ENCODE data around the gene OR4D2.

The OR4D2 gene

DNA sequence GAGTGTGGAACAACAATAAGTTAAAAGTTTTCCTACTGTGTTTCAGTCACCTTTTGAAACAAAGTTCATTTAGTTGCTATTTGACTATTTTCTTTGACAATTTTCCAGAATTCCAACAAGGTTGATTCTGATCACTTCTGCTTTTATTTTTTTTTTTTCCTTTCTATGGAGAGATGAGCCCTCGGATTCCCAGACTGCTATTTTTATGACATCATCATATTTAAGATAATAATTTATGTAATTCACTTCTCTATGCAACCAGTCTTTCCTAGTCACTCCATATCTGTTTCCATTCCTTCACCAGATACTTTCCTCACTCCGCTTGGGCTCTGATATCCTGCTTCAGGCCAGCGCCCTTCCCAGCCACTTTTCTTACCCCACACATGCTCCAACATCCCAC, 8.1 kb downstream of the OR4D2 start:
- DNase-seq, result no peak

DNA sequence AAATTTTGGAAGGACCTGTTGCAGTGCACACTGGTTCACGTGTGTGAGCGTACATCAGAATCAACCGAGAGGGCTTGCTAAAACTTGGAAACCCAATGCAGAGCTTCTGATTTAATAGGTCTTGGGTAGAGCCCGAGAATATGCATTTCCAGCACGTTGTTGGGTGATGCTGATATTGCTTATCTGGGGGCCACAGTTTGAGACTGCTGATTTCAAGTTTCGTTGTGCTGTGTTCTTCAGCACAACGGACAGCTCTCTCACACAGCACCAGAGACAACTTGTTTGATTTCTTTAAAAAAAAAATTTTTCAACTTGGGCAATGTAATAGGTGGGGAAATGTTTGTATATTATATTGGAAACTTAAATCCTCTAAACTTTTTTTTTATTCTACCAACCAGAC, 9.4 kb downstream of the OR4D2 start:
- DNase-seq, result no peak

DNA sequence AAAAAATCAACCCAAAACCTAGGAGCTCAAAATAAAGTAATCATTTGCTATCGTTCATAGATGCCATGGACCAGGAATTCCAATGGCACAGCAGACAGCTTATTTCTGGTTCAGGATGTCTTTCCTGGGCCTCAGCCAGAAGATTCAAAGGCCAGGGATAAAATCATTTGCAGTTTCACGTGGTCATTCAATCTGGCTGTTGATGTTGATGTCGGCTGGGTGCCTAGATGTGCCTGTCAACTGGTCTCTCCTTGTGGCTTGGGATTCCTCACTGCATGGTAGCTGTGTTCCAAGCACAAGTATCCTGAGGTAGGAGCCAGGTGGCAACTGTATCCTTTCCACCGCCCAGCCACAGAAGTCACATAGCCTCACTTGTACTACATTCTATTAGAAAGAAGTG, 15.0 kb downstream of the OR4D2 start:
- no peak for DNase-seq

DNA sequence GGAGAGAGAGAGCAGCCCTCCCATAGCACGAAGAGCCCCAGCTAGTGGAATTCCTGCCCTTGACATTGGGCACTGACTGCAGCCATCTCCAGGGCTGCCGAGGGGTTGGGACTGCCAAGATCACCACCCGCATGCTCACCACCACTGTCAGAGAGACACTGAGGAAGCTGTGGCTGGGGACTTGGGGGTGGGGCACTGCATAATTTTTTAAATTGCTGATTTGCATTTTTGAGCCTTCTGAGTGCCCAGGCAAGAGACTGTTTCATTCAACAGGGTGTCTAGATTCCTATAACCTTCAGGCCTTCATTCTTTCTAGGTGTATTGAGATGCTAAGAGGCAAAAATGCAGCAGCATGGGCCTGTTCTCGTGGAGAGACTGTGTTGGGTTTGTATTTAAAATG, 16.7 kb downstream of the OR4D2 start:
- DNase-seq, result no peak

DNA sequence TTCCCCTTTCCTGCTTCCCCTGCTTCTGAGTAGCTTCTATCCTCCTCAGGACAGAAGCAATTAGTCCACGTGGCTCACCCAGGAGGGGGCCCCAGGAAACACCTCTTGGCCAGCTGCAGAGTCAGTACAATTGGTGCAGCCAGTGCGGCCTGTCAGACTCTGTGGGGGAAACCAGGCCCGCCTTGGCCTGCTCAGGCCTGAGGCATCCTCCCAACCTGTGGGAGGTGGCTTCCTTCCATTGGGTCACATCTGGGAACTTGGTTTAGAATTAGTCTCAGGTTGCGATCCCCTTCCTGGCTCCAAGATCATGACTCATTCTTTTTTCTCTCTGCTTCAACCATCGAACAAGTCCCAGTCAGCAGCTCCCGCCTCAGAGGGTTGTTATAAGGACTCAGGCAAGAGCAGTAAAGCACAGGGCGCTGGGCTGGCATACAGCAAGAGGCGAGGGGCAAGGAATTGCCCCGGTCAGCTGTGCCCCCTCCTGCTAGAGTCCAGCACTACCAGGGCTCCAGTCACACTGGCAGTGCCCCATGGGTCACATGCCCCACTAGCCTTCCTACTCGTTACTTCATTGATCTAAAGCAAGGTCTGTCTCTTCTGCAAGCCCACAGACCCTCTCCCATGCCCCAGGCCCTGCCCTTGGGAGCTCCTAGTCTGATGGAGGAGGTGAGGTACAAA, 17.7 kb downstream of the OR4D2 start:
- peak; percentile 44 for DNase-seq

DNA sequence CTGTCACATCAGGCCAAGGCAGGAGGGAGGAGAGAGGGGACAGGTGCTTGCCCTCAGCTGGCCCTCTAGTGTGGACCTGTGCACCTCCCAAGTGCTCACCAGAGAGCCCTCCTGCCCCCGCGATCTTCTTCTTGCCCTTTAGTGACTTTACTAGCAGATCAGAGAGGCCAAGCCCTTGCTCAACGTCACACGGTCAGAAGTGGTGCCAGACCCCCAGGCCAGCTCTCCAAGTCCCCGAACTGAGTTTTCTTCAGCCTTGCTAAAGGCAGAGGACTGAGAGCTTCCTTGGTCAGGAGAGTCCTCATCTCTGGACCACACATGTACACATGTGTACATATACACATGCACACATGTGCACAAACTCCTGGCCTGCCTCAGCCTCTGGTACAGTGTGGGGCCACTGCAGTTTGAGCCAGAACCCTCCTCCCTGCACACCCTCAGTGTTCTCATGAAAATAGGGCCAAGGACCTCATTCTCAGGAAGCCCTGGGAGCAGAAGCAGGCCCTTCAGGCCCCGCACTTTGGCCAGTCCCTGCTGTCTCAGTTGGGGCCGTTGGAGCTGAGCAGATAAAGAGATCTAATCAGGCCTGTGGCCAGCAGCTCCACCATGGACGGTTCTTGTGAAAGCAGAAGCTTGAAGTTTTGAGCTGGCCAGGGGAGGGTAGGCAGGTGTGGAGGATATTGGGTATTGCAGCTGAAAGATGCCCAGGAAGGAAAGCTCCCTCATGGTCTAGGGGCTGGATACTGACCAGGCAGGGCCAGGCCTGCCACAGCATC, 18.4 kb downstream of the OR4D2 start:
- DNase-seq, result no peak

DNA sequence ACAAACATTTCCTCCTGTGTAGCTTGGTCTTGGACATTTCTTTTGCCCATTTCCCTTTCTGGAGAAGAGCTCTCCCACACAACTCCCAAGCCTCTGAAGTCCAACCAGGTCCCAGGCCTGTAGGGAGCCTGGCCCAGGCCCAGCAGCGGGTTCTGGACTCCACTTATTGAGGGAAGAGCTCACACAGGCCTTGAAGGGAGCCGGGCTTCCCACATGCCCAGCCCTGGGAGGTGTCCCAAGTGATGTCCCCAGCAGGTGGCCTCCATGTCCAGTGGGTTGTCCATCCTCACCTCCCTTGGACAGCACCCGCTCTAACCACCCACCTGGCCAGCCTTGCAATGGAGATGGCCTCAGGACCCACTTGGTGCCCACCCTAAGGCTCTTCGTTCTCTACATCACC, 19.8 kb downstream of the OR4D2 start:
- no peak for DNase-seq

DNA sequence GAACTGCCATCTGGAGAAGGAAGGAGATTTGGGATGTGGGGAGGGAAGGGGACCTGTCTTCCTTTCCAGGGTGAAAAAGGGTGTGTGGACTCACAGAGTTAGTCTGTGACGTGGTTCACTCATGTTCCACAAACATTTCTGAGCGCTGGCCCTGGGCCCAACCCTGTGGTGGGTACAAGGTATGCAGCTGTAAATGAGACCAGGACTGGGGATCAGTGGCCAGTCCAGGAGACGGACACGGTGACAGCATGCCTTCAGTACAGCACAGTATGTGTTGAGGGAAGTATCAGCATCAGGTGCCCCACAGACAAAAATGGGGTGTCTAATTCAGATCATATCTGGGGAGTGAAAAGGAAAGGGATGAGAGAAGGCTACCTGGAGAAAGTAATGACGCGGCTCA, 20.3 kb downstream of the OR4D2 start:
- DNase-seq, result no peak

DNA sequence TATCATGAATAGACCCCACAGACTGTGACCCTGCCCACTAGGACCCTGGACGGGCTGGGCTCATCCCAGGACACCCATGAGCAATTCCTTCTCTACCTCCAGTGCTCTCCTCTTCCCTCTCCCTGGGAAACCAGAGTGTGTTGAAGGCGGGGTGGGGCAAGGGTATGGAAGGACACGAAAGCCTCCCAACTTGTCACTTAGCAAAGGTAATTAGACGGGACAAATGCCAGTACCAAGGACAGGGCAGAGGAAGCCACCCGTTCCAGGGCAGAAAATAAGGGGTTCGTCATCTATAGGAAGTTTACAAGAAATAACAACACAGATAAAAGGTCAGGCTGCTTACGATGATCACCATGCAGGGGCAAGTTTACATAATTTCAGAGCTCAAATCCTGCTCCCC, 20.9 kb downstream of the OR4D2 start:
- no peak for DNase-seq

DNA sequence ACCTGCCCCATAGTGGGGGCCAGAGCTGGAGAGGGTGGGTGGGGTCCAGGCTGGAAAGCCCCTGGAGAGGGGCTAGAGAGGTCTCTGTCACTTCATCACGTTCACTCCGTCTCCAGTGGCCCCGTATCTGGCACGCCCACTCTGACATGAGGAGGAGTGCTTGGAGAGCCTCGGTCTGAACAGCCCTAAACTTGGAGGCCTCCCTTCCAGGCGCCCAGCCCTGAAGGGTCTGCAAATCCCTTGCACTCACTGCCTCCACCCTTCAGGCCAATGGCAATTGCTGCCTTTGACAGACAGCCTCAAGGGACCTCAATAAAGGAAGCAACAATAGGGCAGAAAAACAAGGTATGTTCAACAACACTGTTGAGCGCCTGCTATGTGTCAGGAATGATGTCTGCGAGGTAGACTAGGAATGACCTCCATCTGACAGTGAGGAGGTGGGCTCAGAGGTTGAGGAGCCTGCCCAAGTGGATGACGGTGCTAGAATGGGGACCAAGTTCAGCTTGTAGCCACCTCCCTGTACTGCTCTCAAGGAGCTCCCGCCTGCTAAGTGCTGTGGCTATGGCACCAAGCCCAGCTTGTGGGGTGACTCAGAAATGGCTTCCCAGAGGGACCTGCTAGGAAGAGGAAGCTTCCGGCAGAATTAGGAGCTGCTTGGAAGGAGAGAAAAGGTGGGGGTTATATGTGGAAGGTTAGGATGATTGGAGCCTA, 22.8 kb downstream of the OR4D2 start:
- peak; percentile 80 for DNase-seq

DNA sequence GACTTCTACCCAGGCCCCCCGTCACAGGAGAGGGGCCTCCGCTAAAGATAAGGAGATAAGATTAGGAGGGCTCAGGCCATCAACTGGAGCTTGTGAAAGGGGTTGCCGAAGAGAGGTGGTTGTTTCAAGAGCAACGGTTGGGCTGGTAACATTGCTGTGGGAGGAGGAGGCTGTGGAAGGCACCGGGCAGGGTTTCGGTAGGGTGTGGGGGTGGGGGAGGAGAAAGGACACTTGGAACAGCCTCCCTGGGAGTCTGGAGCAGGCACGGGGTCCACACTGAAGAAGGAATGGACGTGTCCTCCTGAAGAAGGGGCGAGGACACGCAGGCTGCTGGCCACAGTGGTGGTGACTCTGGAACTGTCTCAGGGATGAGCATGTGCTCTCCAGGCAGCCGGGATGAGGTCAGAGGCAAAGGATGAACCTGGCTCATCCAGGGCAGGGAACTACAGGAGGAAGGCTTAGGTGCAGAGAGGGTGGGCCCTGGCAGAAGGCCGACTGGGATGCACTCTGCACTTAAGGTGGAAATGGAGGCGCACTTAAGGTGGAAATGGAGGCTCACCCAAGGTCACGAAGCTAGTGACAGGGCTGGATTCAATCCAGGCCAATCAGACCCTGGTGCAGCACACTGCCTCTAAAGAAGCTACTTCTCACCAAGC, 24.6 kb downstream of the OR4D2 start:
- DNase-seq, result no peak

DNA sequence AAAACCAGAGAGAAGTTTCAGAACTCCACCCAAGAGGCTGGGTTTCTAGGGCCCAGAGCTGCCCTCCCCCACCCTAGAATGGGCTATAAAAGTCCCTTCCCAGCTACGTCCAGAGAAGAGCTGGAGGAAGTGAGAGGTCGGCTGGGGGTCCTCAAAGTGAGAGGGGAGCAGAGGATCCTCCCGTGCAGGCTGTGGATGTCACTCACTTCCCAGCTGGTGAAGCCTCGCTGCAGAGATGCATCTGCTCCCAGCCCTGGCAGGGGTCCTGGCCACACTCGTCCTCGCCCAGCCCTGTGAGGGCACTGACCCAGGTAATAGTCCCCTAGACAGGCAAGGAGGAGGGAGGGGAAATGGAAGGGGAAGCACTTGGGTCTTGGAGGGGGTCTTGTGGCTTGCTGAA, 25.8 kb downstream of the OR4D2 start, which contains the start of gene EPX:
Gene EPX, plus strand, starts transcription at position 115 of the 400 bp plus-strand sequence. Its CDS starts 121 bp downstream, at position 236.
- no peak for DNase-seq

DNA sequence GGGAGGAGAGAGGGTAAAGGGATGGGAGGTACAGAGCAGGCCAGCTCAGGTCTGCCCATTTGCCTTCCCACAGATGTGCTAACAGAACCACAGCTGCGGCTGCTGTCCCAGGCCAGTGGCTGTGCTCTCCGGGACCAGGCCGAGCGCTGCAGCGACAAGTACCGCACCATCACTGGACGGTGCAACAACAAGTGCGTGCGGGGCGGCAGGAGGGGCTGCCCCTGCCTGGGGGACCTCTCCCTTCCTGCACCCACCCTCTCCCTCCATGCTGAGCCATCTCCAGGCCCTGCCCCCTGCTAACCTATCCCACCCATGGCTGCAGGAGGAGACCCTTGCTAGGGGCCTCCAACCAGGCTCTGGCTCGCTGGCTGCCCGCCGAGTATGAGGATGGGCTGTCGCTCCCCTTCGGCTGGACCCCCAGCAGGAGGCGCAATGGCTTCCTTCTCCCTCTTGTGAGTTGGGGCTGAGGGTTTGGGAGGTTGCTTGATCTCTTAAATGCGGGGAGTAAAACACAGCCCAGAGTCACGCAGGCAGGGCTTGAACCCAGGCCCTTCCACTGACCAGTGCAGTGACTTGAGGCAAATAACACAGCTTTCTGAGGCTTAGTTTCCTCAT, 27.0 kb downstream of the OR4D2 start:
- DNase-seq, result no peak

DNA sequence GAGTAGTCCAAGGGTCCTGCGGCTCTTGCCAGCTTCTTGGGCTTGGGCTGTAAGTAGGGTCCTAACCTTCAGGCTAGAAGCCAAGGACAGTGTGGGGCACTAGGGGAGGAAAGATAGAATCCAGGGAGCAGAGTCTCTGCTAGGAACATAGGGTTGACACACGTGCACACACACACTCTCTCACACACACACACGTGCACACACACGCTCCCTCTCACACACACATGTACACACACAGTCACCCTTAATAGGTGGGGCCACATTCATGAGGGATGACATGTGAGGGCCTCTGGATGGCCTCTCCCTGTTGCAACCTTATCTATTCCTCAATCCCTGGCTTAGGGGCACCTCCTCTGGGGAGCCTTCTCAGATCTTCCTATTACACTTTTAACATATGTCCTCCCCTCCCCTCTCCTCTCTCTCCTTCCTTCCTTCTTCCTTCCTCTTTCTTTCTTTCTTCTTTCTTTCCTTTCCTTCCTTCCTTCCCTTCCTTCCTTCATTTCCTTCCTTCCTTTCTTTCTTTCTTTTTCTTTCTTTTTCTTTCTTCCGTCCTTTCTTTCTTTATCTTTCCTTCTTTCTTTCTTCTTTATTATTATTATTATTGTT, 28.8 kb downstream of the OR4D2 start:
- DNase-seq, result no peak

DNA sequence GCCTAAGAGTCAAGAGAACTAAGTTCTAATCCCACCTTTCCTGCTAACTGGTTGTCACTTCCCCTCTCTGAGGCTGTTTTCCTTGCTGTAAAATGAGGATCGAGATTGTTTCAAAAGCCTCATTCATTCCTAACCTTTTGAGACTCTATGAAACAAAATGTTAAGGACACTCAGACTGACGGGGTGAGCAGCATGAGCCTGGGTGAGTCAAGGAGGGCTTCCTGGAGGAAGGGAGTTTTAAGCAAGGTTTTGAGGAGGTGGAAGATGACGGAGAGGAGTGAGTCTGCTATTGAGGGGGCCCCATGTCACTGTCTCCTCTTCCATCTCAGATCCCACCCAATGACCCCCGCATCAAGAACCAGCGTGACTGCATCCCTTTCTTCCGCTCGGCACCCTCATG, 29.8 kb downstream of the OR4D2 start:
- DNase-seq, result no peak

DNA sequence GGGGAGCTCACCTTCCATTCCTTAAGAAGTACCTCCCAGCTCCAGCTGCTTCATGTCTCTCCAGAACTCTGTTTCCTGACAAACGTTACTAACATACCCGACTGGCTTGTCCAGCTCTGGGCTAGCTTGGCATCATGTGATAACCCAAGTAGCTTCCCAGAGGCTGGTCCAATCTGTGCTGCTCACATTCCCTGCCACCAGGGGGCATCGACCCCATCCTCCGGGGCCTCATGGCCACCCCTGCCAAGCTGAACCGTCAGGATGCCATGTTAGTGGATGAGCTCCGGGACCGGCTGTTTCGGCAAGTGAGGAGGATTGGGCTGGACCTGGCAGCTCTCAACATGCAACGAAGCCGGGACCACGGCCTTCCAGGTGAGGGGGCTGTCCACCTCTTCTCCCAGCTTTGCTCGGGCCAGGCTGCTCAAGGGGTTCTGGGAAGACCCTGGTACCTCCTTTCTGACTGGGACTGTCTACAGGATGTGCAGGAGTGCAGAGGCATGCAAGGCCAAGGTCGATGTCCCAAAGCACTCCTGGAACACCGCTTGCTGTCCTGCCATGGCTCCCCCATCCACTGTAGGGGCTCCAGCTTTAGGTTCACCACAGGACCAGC, 33.3 kb downstream of the OR4D2 start:
- DNase-seq, result peak; percentile 36

DNA sequence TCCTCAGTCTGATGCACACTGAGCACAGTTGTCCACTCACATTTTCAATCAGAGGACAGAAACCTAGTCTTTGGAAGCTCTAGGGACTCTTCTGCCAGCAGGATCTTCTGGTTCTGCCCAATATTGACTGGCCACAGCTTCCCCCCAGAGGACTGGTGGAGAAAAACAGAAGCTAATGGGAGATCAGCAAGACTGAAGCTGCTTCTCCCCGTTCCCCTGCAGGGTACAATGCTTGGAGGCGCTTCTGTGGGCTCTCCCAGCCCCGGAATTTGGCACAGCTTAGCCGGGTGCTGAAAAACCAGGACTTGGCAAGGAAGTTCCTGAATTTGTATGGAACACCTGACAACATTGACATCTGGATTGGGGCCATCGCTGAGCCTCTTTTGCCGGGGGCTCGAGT, 36.1 kb downstream of the OR4D2 start:
- no peak for DNase-seq

DNA sequence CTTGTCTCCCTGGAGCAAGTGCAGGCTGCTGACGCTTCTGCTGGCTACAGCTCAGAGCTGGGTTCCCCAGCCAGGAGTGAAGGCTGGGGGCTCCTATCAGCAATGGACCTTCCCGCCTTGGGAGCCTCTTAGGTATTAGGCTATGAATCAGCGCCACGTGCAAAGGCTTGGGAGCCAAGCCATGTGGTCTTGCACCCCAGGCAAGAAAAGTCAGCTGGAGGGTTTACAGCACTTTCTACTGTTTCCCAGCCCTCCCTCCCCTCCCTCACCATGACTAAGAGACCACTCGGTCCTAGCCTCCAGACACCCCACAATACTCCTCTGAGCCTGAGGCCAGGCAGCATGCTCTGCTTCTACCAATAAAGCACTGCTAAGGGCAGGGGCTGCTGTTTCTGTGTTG, 38.0 kb downstream of the OR4D2 start:
- no peak for DNase-seq

DNA sequence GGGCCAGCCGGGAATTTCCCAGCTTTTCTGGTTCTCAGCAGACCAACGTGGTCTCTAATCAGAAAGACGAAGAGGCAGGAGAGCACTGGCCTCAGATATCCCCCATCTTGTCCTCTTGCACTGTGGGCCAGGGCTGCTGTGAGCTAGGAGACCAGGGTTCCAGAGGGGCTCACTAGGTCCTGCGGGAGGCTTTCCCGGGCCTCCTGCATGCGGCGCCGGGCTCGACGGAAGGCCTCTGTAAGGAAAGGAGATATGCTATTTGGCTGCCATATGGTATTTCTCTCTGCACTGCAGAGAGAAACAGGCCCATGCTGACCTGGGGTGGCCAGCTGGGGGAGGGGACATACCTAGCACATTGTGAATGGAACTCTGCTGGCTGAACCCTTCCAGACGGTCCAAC, 39.2 kb downstream of the OR4D2 start:
- no peak for DNase-seq

DNA sequence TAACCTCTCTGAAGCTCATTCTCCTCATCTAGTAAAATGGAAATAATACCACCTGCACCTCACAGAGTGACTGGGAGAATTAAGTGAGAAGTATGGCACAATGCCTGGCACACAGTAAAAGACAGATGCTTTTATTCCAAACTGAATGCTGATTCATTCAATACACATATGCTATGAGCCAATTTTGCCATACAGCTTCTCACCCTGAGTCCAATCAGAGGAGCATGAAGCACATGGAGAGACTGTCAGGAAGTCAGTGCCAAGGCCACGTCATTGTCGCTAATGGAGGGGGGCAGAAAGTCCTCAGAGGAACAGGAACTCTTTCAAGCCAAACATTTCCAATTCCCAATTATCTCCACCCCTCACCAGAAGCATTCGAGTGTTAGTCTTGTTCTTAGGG, 40.7 kb downstream of the OR4D2 start:
- no peak for DNase-seq

DNA sequence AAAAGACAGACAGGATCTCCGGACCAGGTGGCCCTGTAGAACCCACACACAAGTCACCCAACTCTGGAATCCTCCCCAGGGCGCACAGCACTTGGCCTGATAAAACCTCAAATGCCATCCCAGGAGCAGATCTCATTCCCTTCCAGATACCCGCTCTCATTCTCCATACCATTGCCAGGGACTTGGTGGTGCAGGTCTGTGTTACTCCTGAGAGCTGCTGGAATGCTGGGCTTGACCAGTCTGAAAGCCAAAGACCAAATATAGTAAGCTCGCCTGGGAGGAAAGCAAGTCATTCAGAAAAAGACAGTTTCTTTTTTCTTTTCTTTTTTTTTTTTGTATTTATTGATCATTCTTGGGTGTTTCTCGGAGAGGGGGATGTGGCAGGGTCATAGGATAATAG, 41.6 kb downstream of the OR4D2 start:
- no peak for DNase-seq

DNA sequence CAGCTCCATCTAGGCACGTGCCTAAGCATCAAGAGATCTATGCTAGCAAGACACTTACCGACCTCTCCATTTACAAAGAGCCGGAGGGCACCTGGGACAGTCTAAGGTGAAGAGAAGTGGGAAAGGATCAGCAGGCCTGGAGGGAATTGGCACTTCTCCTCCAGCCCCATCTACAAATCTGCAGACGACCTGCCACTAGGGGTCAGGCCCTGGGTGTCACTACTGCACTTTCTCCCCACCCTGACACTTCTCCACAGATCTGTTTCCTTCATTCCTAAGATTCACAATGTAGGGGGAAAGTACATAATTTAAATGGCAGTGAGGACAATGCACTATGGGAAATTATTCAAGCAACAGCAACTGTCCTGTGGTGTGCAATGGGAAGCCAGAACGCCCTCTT, 44.1 kb downstream of the OR4D2 start:
- DNase-seq, result no peak

Measured in fibroblast of skin of abdomen (primary cell).